GM23248 (cell line): Measurements from ENCODE around the gene MCU. TPM values are rescaled to one million over a fixed set of nuclear protein-coding genes. Genes with fewer than 3 reads are reported as not detected.

ENCODE experiments used
- DNase-seq: peaks from one replicate; pipeline ENCODE4 v3.0.0-alpha.2; 2015
- H2AFZ ChIP-seq: fragments of 200-600 bp; sonication (generic); 2 replicates; pipeline ENCODE4 v1.6.1; 2016; ENCODE audit warnings: antibody characterized with exemption
- H3F3A ChIP-seq: fragments of 200-600 bp; sonication (generic); 2 replicates; pipeline ENCODE4 v1.6.1; 2016; ENCODE audit warnings: mild to moderate bottlenecking, antibody characterized with exemption, mixed run types; ENCODE audit not compliant: insufficient read depth
- H3K27ac ChIP-seq: fragments of 200-600 bp; sonication (generic); 2 replicates; pipeline ENCODE4 v1.5.1; 2016; ENCODE audit warnings: mild to moderate bottlenecking
- H3K27me3 ChIP-seq: fragments of 200-600 bp; sonication (generic); replicated peaks from 2 replicates; pipeline ENCODE4 v1.6.1; 2016; ENCODE audit warnings: mild to moderate bottlenecking; ENCODE audit not compliant: insufficient read depth
- H3K36me3 ChIP-seq: fragments of 200-600 bp; sonication (generic); 2 replicates; pipeline ENCODE4 v1.6.1; 2016; ENCODE audit warnings: low read depth, mild to moderate bottlenecking
- H3K4me1 ChIP-seq: fragments of 200-600 bp; sonication (generic); 2 replicates; pipeline ENCODE4 v1.6.1; 2016; ENCODE audit warnings: mild to moderate bottlenecking; ENCODE audit not compliant: insufficient read depth
- H3K4me2 ChIP-seq: fragments of 200-600 bp; sonication (generic); one replicate; pipeline ENCODE4 v1.6.1; 2016; ENCODE audit warnings: mild to moderate bottlenecking; ENCODE audit not compliant: unreplicated experiment
- H3K4me3 ChIP-seq: fragments of 200-600 bp; sonication (generic); 2 replicates; pipeline ENCODE4 v1.5.1; 2016; ENCODE audit warnings: mild to moderate bottlenecking
- H3K79me2 ChIP-seq: fragments of 200-600 bp; sonication (generic); 2 replicates; pipeline ENCODE4 v1.6.1; 2016; ENCODE audit warnings: mild to moderate bottlenecking; ENCODE audit not compliant: insufficient read depth
- H3K9ac ChIP-seq: fragments of 200-600 bp; sonication (generic); 2 replicates; pipeline ENCODE4 v1.6.1; 2016; ENCODE audit warnings: mild to moderate bottlenecking
- H3K9me2 ChIP-seq: fragments of 200-600 bp; sonication (generic); 2 replicates; pipeline ENCODE4 v1.6.1; 2016; ENCODE audit warnings: mixed run types, mild to moderate bottlenecking, moderate library complexity; ENCODE audit not compliant: insufficient read depth
- H3K9me3 ChIP-seq: fragments of 200-600 bp; sonication (generic); one replicate; pipeline ENCODE4 v1.6.1; 2017; ENCODE audit warnings: low read depth
- H4K20me1 ChIP-seq: fragments of 200-600 bp; sonication (generic); 2 replicates; pipeline ENCODE4 v1.6.0; 2016; ENCODE audit not compliant: insufficient read depth
- EZH2 ChIP-seq: fragments of 200-600 bp; sonication (generic); IDR thresholded peaks from 2 replicates; pipeline ENCODE4 v1.6.1; 2018; ENCODE audit warnings: antibody characterized with exemption, mild to moderate bottlenecking; ENCODE audit not compliant: insufficient read depth, poor library complexity, severe bottlenecking
- EZH2phosphoT487 ChIP-seq: fragments of 200-600 bp; sonication (generic); IDR thresholded peaks from 2 replicates; pipeline ENCODE4 v1.6.1; 2018; ENCODE audit warnings: antibody characterized with exemption, moderate library complexity, mild to moderate bottlenecking, low read depth; ENCODE audit not compliant: insufficient read depth
- WGBS, 2 experiments: methylation state at CpG; one replicate each; pipeline ENCODE4 v1.1.6; 2015 to 2017; ENCODE audit warnings: low lambda C conversion rate in 2 of 2, low coverage in 1 of 2; ENCODE audit errors: missing lambda C conversion rate in 2 of 2; 5-methylcytosine and 5-hydroxymethylcytosine counted together
- in situ Hi-C: fragments of 300-500 bp; cut with MboI; formaldehyde crosslinking; loops from 2 replicates; pipeline ENCODE4 v1.15.0; 2020
- polyA plus RNA-seq: library from polyadenylated mRNA; unstranded; fragments of >200 nt; fragmentation: Nextera tagmentation; extraction: Ambion mirVana; gene quantifications from 2 replicates; pipeline ENCODE4 v1.2.1, GENCODE V29; 2016
- total RNA-seq: library from RNA; depleted of rRNA; stranded (reverse); fragments of >200 nt; shearing (Covaris generic); gene quantifications from 2 replicates; pipeline ENCODE4 v1.2.3, GENCODE V29; 2014

The MCU gene
- total and polyA plus RNA-seq, 2 experiments from 2014 or later, result 29.5 to 30.9 TPM

- H3K9me2 ChIP-seq, result no peaks in the 10 kb centered on the region
- H4K20me1 ChIP-seq, result no peaks in the 10 kb centered on the region
- no peaks in the 10 kb centered on the region for H3F3A ChIP-seq
- no peaks in the 10 kb centered on the region for H3K4me1 ChIP-seq
- no peaks in the 10 kb centered on the region for H3K79me2 ChIP-seq
- H3K9ac ChIP-seq, result no peak overlapping the region
- H2AFZ ChIP-seq, result no peak overlapping the region
- H3K36me3 ChIP-seq, result no peaks in the 10 kb centered on the region
- no peaks in the 10 kb centered on the region for H3K9me3 ChIP-seq
- no peak for TF ChIP-seq EZH2phosphoT487
- no peak for TF ChIP-seq EZH2
- no peak for DNase-seq
- H3K27ac ChIP-seq, result no peak overlapping the region
- no peak overlapping the region for H3K4me3 ChIP-seq
- H3K4me2 ChIP-seq, result no peak overlapping the region
- no peaks in the 10 kb centered on the region for H3K27me3 ChIP-seq
- in situ Hi-C loops, result no loop called here
- 89 to 96% methylated on average over 5 of the region's 5 CpGs for WGBS, 2 experiments
Measured at GRCh38 chr10:72658696-72659400, 33.1 kb upstream of the MCU start.

- no peaks in the 10 kb centered on the region for H3K36me3 ChIP-seq
- no peaks in the 10 kb centered on the region for H3F3A ChIP-seq
- no peak overlapping the region for H3K9ac ChIP-seq
- no peak overlapping the region for H3K4me2 ChIP-seq
- H3K27ac ChIP-seq, result no peak overlapping the region
- no peaks in the 10 kb centered on the region for H3K9me3 ChIP-seq
- H2AFZ ChIP-seq, result no peak overlapping the region
- no peak overlapping the region for H3K4me3 ChIP-seq
- DNase-seq, result no peak
- H3K79me2 ChIP-seq, result no peaks in the 10 kb centered on the region
- 83 to 85% methylated on average over 8 of the region's 8 CpGs for WGBS, 2 experiments
- no peak for TF ChIP-seq EZH2
- no peak for TF ChIP-seq EZH2phosphoT487
- H3K27me3 ChIP-seq, result no peaks in the 10 kb centered on the region
- no peaks in the 10 kb centered on the region for H3K4me1 ChIP-seq
- H4K20me1 ChIP-seq, result no peaks in the 10 kb centered on the region
- in situ Hi-C loops, result no loop called here
- H3K9me2 ChIP-seq, result no peaks in the 10 kb centered on the region
Measured at GRCh38 chr10:72659694-72660093, 32.2 kb upstream of the MCU start.

- H3K27ac ChIP-seq, result no peak overlapping the region
- H3K36me3 ChIP-seq, result no peaks in the 10 kb centered on the region
- H3K4me1 ChIP-seq, result no peaks in the 10 kb centered on the region
- no peak overlapping the region for H3K4me2 ChIP-seq
- DNase-seq, result no peak
- H3K79me2 ChIP-seq, result no peaks in the 10 kb centered on the region
- no peak overlapping the region for H3K4me3 ChIP-seq
- H3K9me2 ChIP-seq, result no peaks in the 10 kb centered on the region
- H3K9me3 ChIP-seq, result no peaks in the 10 kb centered on the region
- in situ Hi-C loops, result no loop called here
- H3K9ac ChIP-seq, result no peak overlapping the region
- no peaks in the 10 kb centered on the region for H4K20me1 ChIP-seq
- H2AFZ ChIP-seq, result no peak overlapping the region
- no peaks in the 10 kb centered on the region for H3F3A ChIP-seq
- H3K27me3 ChIP-seq, result no peaks in the 10 kb centered on the region
- no peak for TF ChIP-seq EZH2
- no peak for TF ChIP-seq EZH2phosphoT487
Measured at GRCh38 chr10:72660220-72660619, 31.7 kb upstream of the MCU start.

- Histone ChIP-seq H3K4me3 (no peak overlapping the region), H3K27me3 (no peaks in the 10 kb centered on the region), H3K4me1 (peaks cover 8% of the 10 kb centered on the region; the same call in 1 of the 2 replicates), H3K36me3 (no peaks in the 10 kb centered on the region), H3K4me2 (no peak overlapping the region), H2AFZ (no peak overlapping the region), H3K27ac (no peak overlapping the region), H3K9me2 (no peaks in the 10 kb centered on the region), H3K9me3 (no peaks in the 10 kb centered on the region), H3K79me2 (no peaks in the 10 kb centered on the region), H3K9ac (no peak overlapping the region), H4K20me1 (no peaks in the 10 kb centered on the region), H3F3A (no peaks in the 10 kb centered on the region)
- DNase-seq, result no peak
- TF ChIP-seq EZH2 (no peak), EZH2phosphoT487 (no peak)
- in situ Hi-C loops, result no loop called here
- WGBS, 2 experiments, result 83 to 100% methylated on average over 1 of the region's 1 CpG
Measured at GRCh38 chr10:72661431-72661830, 30.5 kb upstream of the MCU start.

GRCh38 chr10:72663971-72664370, 28.0 kb upstream of the MCU start:
- in situ Hi-C loops, result no loop called here
- DNase-seq, result peak; percentile 11

More at GRCh38 chr10:72663971-72664370, 28.0 kb upstream of the MCU start:
- TF ChIP-seq EZH2phosphoT487 (no peak), EZH2 (no peak)
- H3K4me3 ChIP-seq, result no peak overlapping the region
- H3K79me2 ChIP-seq, result no peaks in the 10 kb centered on the region
- H3F3A ChIP-seq, result no peaks in the 10 kb centered on the region
- no peaks in the 10 kb centered on the region for H3K36me3 ChIP-seq
- no peaks in the 10 kb centered on the region for H3K9me2 ChIP-seq
- no peak overlapping the region for H3K27ac ChIP-seq
- no peaks in the 10 kb centered on the region for H3K9me3 ChIP-seq
- no peaks in the 10 kb centered on the region for H4K20me1 ChIP-seq
- peak overlapping the region; percentile 48 for H2AFZ ChIP-seq
- no peaks in the 10 kb centered on the region for H3K27me3 ChIP-seq
- no peak overlapping the region for H3K9ac ChIP-seq
- no peak overlapping the region for H3K4me2 ChIP-seq
- H3K4me1 ChIP-seq, result peaks cover 8% of the 10 kb centered on the region; the same call in 1 of the 2 replicates
